Measurements from ENCODE around the gene CEP20.

DNA sequence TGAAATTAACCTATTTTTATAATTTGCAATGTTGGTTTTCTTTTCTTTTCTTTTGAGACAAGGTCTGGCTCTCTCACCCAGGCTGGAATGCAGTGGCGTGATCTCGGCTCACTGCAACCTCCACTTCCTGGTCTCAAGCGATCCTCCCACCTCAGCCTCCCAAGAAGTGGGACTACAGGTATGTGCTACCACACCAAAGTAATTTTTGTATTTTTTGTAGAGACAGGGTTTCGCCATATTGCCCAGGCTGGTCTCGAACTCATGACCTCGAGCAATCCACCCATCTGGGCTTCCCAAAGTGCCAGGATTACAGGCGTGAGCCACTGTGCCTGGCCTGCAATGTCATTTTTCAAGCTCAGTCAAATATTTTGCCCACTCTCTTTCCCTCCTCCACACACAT is 67.6 kb downstream of the CEP20 start:
- TF ChIP-seq EP300 (IDR thresholded peaks at IDR 0.05; ENCODE audit: borderline replicate concordance in 1 of 2, low read depth in 2 of 2, low read length in 2 of 2) (no peak), TBP (IDR thresholded peaks at IDR 0.05; ENCODE audit: low read depth, low read length) (no peak), JUND (IDR thresholded peaks at IDR 0.05; ENCODE audit: low read length) (no peak), EZH2 (IDR thresholded peaks at IDR 0.05; ENCODE audit: low read depth, low read length, severe bottlenecking) (no peak), SP1 (IDR thresholded peaks at IDR 0.05; ENCODE audit: low read depth, low read length) (no peak), GTF2F1 (IDR thresholded peaks at IDR 0.05; ENCODE audit: borderline replicate concordance, low read depth, low read length) (no peak), SUZ12 (IDR thresholded peaks at IDR 0.05; ENCODE audit: low read length) (no peak), CEBPB (IDR thresholded peaks at IDR 0.05; ENCODE audit: low read depth, low read length) (no peak), POLR2A (IDR thresholded peaks at IDR 0.05; ENCODE audit: control extremely low read depth in 1 of 2, low read depth in 2 of 2, low read length in 2 of 2) (no peak)
- TF ChIP-seq, protein P1, sequence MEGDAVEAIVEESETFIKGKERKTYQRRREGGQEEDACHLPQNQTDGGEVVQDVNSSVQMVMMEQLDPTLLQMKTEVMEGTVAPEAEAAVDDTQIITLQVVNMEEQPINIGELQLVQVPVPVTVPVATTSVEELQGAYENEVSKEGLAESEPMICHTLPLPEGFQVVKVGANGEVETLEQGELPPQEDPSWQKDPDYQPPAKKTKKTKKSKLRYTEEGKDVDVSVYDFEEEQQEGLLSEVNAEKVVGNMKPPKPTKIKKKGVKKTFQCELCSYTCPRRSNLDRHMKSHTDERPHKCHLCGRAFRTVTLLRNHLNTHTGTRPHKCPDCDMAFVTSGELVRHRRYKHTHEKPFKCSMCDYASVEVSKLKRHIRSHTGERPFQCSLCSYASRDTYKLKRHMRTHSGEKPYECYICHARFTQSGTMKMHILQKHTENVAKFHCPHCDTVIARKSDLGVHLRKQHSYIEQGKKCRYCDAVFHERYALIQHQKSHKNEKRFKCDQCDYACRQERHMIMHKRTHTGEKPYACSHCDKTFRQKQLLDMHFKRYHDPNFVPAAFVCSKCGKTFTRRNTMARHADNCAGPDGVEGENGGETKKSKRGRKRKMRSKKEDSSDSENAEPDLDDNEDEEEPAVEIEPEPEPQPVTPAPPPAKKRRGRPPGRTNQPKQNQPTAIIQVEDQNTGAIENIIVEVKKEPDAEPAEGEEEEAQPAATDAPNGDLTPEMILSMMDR (IDR thresholded peaks at IDR 0.05; ENCODE audit: control extremely low read depth in 1 of 3, insufficient read depth in 1 of 3, low read depth in 1 of 3, low read length in 3 of 3), result no peak
- TF ChIP-seq, protein P2, sequence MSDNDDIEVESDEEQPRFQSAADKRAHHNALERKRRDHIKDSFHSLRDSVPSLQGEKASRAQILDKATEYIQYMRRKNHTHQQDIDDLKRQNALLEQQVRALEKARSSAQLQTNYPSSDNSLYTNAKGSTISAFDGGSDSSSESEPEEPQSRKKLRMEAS (IDR thresholded peaks at IDR 0.05), result no peak
- TF ChIP-seq, protein P3, sequence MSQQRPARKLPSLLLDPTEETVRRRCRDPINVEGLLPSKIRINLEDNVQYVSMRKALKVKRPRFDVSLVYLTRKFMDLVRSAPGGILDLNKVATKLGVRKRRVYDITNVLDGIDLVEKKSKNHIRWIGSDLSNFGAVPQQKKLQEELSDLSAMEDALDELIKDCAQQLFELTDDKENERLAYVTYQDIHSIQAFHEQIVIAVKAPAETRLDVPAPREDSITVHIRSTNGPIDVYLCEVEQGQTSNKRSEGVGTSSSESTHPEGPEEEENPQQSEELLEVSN (IDR thresholded peaks at IDR 0.05), result no peak
